ENCODE results near the gene TAF9B. TPM values are rescaled to one million over a fixed set of nuclear protein-coding genes. Genes with fewer than 3 reads are reported as not detected.
"Not testable (repeated sequence)": the region's sequence is repeated elsewhere in the genome, so short reads cannot be mapped to it uniquely, and the experiment has no call there.

TAF9B gene
- total RNA-seq, 6 experiments from 2014 or later: 17.2 to 30.9 (median 28.5) TPM

GRCh38 chrX:78157373-78157772 is 17.9 kb upstream of the TAF9B start:
- not testable (repeated sequence) for H3K27me3 Mint-ChIP-seq (ENCODE audit: insufficient read depth); DNase-seq; H3K4me1 Mint-ChIP-seq (ENCODE audit: low read depth); H3K27ac Mint-ChIP-seq; H3K4me3 Mint-ChIP-seq; H3K9me3 Mint-ChIP-seq; H3K36me3 Mint-ChIP-seq (ENCODE audit: low read depth)

DNA sequence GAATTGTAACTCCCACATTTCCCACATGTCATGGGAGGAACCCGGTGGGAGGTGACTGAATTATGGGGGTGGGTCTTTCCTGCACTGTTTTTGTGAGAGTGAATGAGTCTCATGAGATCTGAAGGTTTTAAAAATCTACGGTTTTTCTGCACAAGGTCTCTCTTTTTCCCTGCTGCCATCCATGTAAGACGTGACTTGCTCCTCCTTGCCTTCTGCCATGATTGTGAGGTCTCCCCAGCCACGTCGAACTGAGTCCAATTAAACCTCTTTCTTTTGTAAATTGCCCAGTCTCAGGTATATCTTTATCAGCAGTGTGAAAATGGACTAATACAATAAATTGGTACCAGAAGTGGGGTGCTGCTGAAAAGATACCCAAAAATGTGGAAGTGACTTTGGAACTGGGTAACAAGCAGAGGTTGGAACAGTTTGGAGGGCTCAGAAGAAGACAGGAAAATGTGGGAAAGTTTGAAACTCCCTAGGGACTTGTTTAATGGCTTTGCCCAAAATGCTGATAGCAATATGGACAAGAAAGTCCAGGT is 7.6 kb upstream of the TAF9B start:
- not testable (repeated sequence) for H3K27ac Mint-ChIP-seq; H3K4me1 Mint-ChIP-seq (ENCODE audit: low read depth); H3K4me3 Mint-ChIP-seq; H3K36me3 Mint-ChIP-seq (ENCODE audit: low read depth); H3K27me3 Mint-ChIP-seq (ENCODE audit: insufficient read depth); DNase-seq
- peaks cover 16% of the 10 kb centered on the region for H3K9me3 Mint-ChIP-seq

- Mint-ChIP-seq H3K9me3 (no peaks in the 10 kb centered on the region), H3K4me1 (ENCODE audit: low read depth) (no peaks in the 10 kb centered on the region), H3K36me3 (ENCODE audit: low read depth) (no peaks in the 10 kb centered on the region), H3K27me3 (ENCODE audit: insufficient read depth) (peaks cover 2% of the 10 kb centered on the region), H3K27ac (peak overlapping the region; percentile 13; the same call in 1 of the 2 replicates), H3K4me3 (peak overlapping the region; percentile 70; the same call in 1 of the 2 replicates)
- TF ChIP-seq, protein P1, sequence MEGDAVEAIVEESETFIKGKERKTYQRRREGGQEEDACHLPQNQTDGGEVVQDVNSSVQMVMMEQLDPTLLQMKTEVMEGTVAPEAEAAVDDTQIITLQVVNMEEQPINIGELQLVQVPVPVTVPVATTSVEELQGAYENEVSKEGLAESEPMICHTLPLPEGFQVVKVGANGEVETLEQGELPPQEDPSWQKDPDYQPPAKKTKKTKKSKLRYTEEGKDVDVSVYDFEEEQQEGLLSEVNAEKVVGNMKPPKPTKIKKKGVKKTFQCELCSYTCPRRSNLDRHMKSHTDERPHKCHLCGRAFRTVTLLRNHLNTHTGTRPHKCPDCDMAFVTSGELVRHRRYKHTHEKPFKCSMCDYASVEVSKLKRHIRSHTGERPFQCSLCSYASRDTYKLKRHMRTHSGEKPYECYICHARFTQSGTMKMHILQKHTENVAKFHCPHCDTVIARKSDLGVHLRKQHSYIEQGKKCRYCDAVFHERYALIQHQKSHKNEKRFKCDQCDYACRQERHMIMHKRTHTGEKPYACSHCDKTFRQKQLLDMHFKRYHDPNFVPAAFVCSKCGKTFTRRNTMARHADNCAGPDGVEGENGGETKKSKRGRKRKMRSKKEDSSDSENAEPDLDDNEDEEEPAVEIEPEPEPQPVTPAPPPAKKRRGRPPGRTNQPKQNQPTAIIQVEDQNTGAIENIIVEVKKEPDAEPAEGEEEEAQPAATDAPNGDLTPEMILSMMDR (IDR thresholded peaks at IDR 0.05): no peak
- DNase-seq: no peak
These were observed 756 bp upstream of the TAF9B start for GRCh38 chrX:78140206-78140605.

- Mint-ChIP-seq H3K4me3 (no peak overlapping the region), H3K9me3 (no peaks in the 10 kb centered on the region), H3K27me3 (ENCODE audit: insufficient read depth) (no peaks in the 10 kb centered on the region), H3K4me1 (ENCODE audit: low read depth) (no peaks in the 10 kb centered on the region), H3K27ac (no peak overlapping the region), H3K36me3 (ENCODE audit: low read depth) (no peaks in the 10 kb centered on the region; the same call in 1 of the 2 replicates)
- no peak for DNase-seq
- TF ChIP-seq, protein P1 (IDR thresholded peaks at IDR 0.05): no peak
These were observed 6.1 kb downstream of the TAF9B start for GRCh38 chrX:78133238-78133960.

DNA sequence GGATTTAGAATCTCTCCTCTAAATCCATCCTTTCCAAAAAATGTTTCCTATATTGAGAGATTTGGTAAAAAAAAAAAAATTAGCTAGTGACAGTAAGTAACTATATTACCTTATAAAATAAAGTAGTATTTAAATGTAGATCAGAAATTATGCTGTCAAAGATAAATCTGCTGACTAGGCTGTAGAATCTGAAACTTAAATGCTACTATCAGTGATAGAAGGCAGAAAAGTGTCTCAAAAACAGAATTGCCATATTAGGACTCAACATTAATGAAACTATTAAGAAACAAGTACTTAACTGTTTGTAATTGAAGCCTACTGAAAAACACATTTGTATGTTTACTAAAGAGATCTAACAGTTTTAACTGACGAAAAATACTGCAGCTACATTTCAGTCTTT is 8.3 kb downstream of the TAF9B start:
- Mint-ChIP-seq H3K27ac (no peak overlapping the region), H3K4me3 (no peak overlapping the region), H3K4me1 (ENCODE audit: low read depth) (no peaks in the 10 kb centered on the region), H3K9me3 (no peaks in the 10 kb centered on the region), H3K36me3 (ENCODE audit: low read depth) (no peaks in the 10 kb centered on the region; the same call in 1 of the 2 replicates), H3K27me3 (ENCODE audit: insufficient read depth) (no peaks in the 10 kb centered on the region)
- DNase-seq: no peak
- TF ChIP-seq, protein P1 (IDR thresholded peaks at IDR 0.05): no peak

DNA sequence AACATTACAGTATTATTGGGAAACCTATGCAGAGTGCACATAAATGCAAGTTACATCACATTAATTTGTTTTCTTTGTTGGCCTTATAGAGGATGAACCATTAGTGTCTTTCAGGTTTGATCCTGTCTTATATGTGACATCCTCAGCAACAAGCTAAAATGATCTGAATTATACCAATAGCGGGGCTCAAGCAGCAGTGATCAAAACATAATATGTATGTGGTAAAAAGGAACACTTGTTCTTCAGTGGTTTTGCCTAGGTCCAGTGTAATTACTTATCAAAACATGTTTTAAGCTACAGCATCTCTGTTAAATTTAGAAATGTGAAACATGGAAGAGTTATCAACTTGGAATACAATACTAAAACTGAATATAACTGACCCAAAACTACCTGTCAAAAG is 9.1 kb downstream of the TAF9B start:
- Mint-ChIP-seq H3K36me3 (ENCODE audit: low read depth) (no peaks in the 10 kb centered on the region; the same call in 1 of the 2 replicates), H3K27ac (no peak overlapping the region), H3K4me1 (ENCODE audit: low read depth) (no peaks in the 10 kb centered on the region), H3K9me3 (no peaks in the 10 kb centered on the region), H3K4me3 (no peak overlapping the region), H3K27me3 (ENCODE audit: insufficient read depth) (no peaks in the 10 kb centered on the region)
- TF ChIP-seq, protein P1 (IDR thresholded peaks at IDR 0.05): no peak
- DNase-seq: no peak
